Esophagus squamous epithelium (tissue), 5 donors: ENCODE data around the gene UBXN1. TPM values are rescaled to one million over a fixed set of nuclear protein-coding genes. Genes with fewer than 3 reads are reported as not detected.

Experiments
- DNase-seq: peaks from one replicate; lab custom pipeline; 2025; lab: John Stamatoyannopoulos, UW
- H3K27ac ChIP-seq, 4 donors: fragments of 200-600 bp; sonication (generic); one replicate each; pipeline ENCODE4 v1.5.1; 2016 to 2019; ENCODE audit warnings: mild to moderate bottlenecking in 1 of 4
- H3K27me3 ChIP-seq, 4 donors: fragments of 200-600 bp; sonication (generic); 1 replicate in 3 of 4; 2 replicates in 1 of 4; pipeline versions ENCODE4 v1.5.1 to v1.6.0; 2017 to 2021; ENCODE audit warnings: antibody characterized with exemption in 1 of 4
- H3K36me3 ChIP-seq, 3 donors: fragments of 200-600 bp; sonication (generic); one replicate each; pipeline ENCODE4 v1.5.1; 2016 to 2019
- H3K4me1 ChIP-seq, 3 donors: fragments of 200-600 bp; sonication (generic); one replicate each; pipeline ENCODE4 v1.5.1; 2017 to 2019
- H3K4me3 ChIP-seq, 4 donors: fragments of 200-600 bp; sonication (generic); 1 replicate in 3 of 4; 2 replicates in 1 of 4; pipeline ENCODE4 v1.5.1; 2016 to 2019; ENCODE audit warnings: mild to moderate bottlenecking in 2 of 4, moderate library complexity in 1 of 4
- H3K9me3 ChIP-seq, 3 donors: fragments of 200-600 bp; sonication (generic); one replicate each; pipeline ENCODE4 v1.5.1; 2016 to 2019
- POLR2A ChIP-seq, 4 donors: fragments of 450-650 bp; IDR thresholded peaks; one replicate each; pipeline ENCODE4 v1.6.1; 2017; ENCODE audit warnings: antibody characterized with exemption in 4 of 4, mild to moderate bottlenecking in 4 of 4, moderate library complexity in 3 of 4
- WGBS, 2 donors: methylation state at CpG; one replicate each; pipeline ENCODE4 v1.1.5; 2018; 5-methylcytosine and 5-hydroxymethylcytosine counted together
- intact Hi-C: fragments of 100-400 bp; cut with DNase I; formaldehyde crosslinking; loops from one replicate; pipeline ENCODE4 v1.15.0; 2022
- total RNA-seq, 4 donors: library from RNA; depleted of rRNA; stranded (reverse); fragments of >200 nt; gene quantifications; one replicate each; pipeline ENCODE4 v1.1.0, GENCODE V29; 2016
- TF ChIP-seq, protein P1 (sequence below), 6 experiments: fragments of 450-650 bp in 4 of 6; fragments of 200-600 bp in 2 of 6; sonication (generic) in 2 of 6; IDR thresholded peaks; one replicate each; pipeline ENCODE4 v1.5.1; 2016 to 2019; ENCODE audit warnings: antibody characterized with exemption in 6 of 6, mild to moderate bottlenecking in 4 of 6, moderate library complexity in 4 of 6
- donor health status: DM: yes; HTN: yes; CAD: no.

UBXN1 gene
- total RNA-seq, 4 donors from 2014 or later = 67.3 to 148 (median 86.1) TPM

GRCh38 chr11:62689421-62690183, 10.7 kb upstream of the UBXN1 start, which contains the start of gene LRRN4CL:
Gene LRRN4CL (minus strand): TSS chr11:62689530. CDS start chr11:62688508, 1,022 bp downstream.
- no peaks in the 10 kb centered on the region for H3K9me3 ChIP-seq
- H3K27me3 ChIP-seq = peaks cover 0 to 10% (median 0%) of the 10 kb centered on the region in 4 donors
- H3K4me3 ChIP-seq = peak within 1 kb of the TSS in 3 of 4 donors; percentile 26 to 58 (median 36)
- peaks cover 0 to 51% (median 13%) of the 10 kb centered on the region in 3 donors for H3K4me1 ChIP-seq
- no peak for DNase-seq
- 29 to 34% methylated on average over 8 to 9 of the region's 11 CpGs for WGBS, 2 donors
- H3K36me3 ChIP-seq = peaks cover 8 to 35% (median 9%) of the 10 kb centered on the region in 3 donors
- H3K27ac ChIP-seq = peak within 1 kb of the TSS; percentile 40 to 87 (median 65)
- TF ChIP-seq, protein P1, sequence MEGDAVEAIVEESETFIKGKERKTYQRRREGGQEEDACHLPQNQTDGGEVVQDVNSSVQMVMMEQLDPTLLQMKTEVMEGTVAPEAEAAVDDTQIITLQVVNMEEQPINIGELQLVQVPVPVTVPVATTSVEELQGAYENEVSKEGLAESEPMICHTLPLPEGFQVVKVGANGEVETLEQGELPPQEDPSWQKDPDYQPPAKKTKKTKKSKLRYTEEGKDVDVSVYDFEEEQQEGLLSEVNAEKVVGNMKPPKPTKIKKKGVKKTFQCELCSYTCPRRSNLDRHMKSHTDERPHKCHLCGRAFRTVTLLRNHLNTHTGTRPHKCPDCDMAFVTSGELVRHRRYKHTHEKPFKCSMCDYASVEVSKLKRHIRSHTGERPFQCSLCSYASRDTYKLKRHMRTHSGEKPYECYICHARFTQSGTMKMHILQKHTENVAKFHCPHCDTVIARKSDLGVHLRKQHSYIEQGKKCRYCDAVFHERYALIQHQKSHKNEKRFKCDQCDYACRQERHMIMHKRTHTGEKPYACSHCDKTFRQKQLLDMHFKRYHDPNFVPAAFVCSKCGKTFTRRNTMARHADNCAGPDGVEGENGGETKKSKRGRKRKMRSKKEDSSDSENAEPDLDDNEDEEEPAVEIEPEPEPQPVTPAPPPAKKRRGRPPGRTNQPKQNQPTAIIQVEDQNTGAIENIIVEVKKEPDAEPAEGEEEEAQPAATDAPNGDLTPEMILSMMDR (IDR thresholded peaks at IDR 0.05) = no peak
- TF ChIP-seq POLR2A (IDR thresholded peaks at IDR 0.05) = peak in 2 of 4 donors; percentile 34 to 43
- intact Hi-C loops = no loop called here

- Histone ChIP-seq H3K27ac (peak overlapping the region in 3 of 4 donors; percentile 55 to 75 (median 70)), H3K27me3 (peaks cover 0 to 10% (median 0%) of the 10 kb centered on the region in 4 donors), H3K36me3 (peaks cover 8 to 35% (median 9%) of the 10 kb centered on the region in 3 donors), H3K4me1 (peaks cover 0 to 40% (median 8%) of the 10 kb centered on the region in 3 donors), H3K4me3 (peak overlapping the region in 3 of 4 donors; percentile 26 to 58 (median 36)), H3K9me3 (no peaks in the 10 kb centered on the region)
- WGBS, 2 donors = 30 to 31% methylated on average over 1 of the region's 1 CpG
- intact Hi-C loops = no loop called here
- no peak for DNase-seq
- TF ChIP-seq, protein P1 (IDR thresholded peaks at IDR 0.05) = no peak
Measured at GRCh38 chr11:62688491-62688890, 9.6 kb upstream of the UBXN1 start.

- H3K36me3 ChIP-seq = peaks cover 8 to 30% (median 9%) of the 10 kb centered on the region in 3 donors
- peaks cover 0 to 10% (median 0%) of the 10 kb centered on the region in 4 donors for H3K27me3 ChIP-seq
- peak overlapping the region; percentile 19 to 75 (median 62) for H3K27ac ChIP-seq
- no peak for DNase-seq
- H3K4me1 ChIP-seq = peaks cover 0 to 32% (median 8%) of the 10 kb centered on the region in 3 donors
- no peaks in the 10 kb centered on the region for H3K9me3 ChIP-seq
- no peak for TF ChIP-seq POLR2A (IDR thresholded peaks at IDR 0.05)
- 89 to 95% methylated on average over 3 to 7 of the region's 74 CpGs for WGBS, 2 donors
- H3K4me3 ChIP-seq = peak overlapping the region in 3 of 4 donors; percentile 26 to 58 (median 36)
- intact Hi-C loops = no loop called here
Measured at GRCh38 chr11:62687508-62688396, 8.9 kb upstream of the UBXN1 start.

- DNase-seq = no peak
- Histone ChIP-seq H3K27ac (no peak overlapping the region), H3K4me1 (peaks cover 12 to 37% (median 17%) of the 10 kb centered on the region in 3 donors), H3K27me3 (peaks cover 0 to 1% (median 0%) of the 10 kb centered on the region in 4 donors), H3K36me3 (peaks cover 0 to 5% (median 4%) of the 10 kb centered on the region in 3 donors), H3K4me3 (no peak overlapping the region), H3K9me3 (no peaks in the 10 kb centered on the region)
- 64 to 91% methylated on average over 5 to 7 of the region's 7 CpGs for WGBS, 2 donors
- TF ChIP-seq, protein P1 (IDR thresholded peaks at IDR 0.05) = no peak
- TF ChIP-seq POLR2A (IDR thresholded peaks at IDR 0.05) = no peak
- intact Hi-C loops = no loop called here
Measured at GRCh38 chr11:62682518-62682917, 3.6 kb upstream of the UBXN1 start.

DNA sequence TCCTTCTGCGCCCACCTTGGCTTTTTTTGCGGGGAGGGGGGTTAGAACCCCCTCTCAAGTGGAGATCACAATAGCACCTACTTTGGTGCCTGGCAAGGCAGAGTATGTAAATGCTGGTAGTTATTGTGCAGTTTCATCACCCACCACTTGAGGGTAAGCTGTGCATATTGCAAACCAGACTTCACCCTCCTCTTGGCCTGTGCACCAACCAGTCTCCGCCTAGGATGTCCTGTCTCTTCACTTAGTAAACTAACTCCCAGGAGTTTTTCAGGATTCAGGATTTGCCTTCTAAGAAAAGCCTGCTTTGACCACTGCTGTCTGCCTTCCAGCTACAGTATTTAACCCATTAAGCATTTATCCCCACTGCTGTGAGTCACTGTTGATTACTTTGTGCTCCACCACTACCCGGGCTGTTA, 2.0 kb upstream of the UBXN1 start:
- no peak overlapping the region for H3K4me3 ChIP-seq
- intact Hi-C loops = no loop called here

More for the DNA sequence above, 2.0 kb upstream of the UBXN1 start:
- WGBS, 2 donors = 30 to 31% methylated on average over 4 of the region's 4 CpGs
- Histone ChIP-seq H3K27me3 (no peaks in the 10 kb centered on the region), H3K9me3 (no peaks in the 10 kb centered on the region), H3K27ac (peak overlapping the region; percentile 14 to 95 (median 68)), H3K4me1 (peaks cover 12 to 50% (median 24%) of the 10 kb centered on the region in 3 donors), H3K36me3 (peaks cover 0 to 22% (median 9%) of the 10 kb centered on the region in 3 donors)
- DNase-seq = no peak
- TF ChIP-seq POLR2A (IDR thresholded peaks at IDR 0.05) = no peak
- TF ChIP-seq, protein P1 (IDR thresholded peaks at IDR 0.05) = peak; percentile 31 to 75 (median 60)
